ENCODE measurements around the gene VARS1.

- TF ChIP-seq CTCF (conservative IDR thresholded peaks at IDR 0.05; ENCODE audit: low read depth, low read length) (no peak), POLR2A (IDR thresholded peaks at IDR 0.05; ENCODE audit: low read depth, low read length) (no peak), RAD21 (IDR thresholded peaks at IDR 0.05; ENCODE audit: low read length) (no peak), MAZ (IDR thresholded peaks at IDR 0.05; ENCODE audit: borderline replicate concordance, low read depth, low read length) (no peak), RCOR1 (IDR thresholded peaks at IDR 0.05; ENCODE audit: insufficient replicate concordance, low read length) (no peak), CHD1 (IDR thresholded peaks at IDR 0.05; ENCODE audit: low read depth, low read length) (no peak), MAFK (IDR thresholded peaks at IDR 0.05; ENCODE audit: low read depth, low read length) (no peak), BHLHE40 (IDR thresholded peaks at IDR 0.05; ENCODE audit: low read depth, low read length) (no peak), RFX5 (IDR thresholded peaks at IDR 0.05; ENCODE audit: low read depth, low read length) (no peak), ELK1 (IDR thresholded peaks at IDR 0.05; ENCODE audit: borderline replicate concordance, low read depth, low read length) (no peak), SMC3 (IDR thresholded peaks at IDR 0.05; ENCODE audit: low read depth, low read length) (no peak), CEBPB (IDR thresholded peaks at IDR 0.05; ENCODE audit: low read depth, low read length) (no peak), FOS (IDR thresholded peaks at IDR 0.05; ENCODE audit: low read depth, low read length) (no peak)
Observed at GRCh38 chr6:31781244-31782125, 14.1 kb downstream of the VARS1 start.

All from IMR-90 (cell line).